ENCODE data around the gene NKX2-3. TPM values are rescaled to one million over a fixed set of nuclear protein-coding genes. Genes with fewer than 3 reads are reported as not detected.
A peak's percentile ranks its signal among the peaks of the same experiment; 100 is the strongest.

NKX2-3 gene
- total and polyA plus RNA-seq, 2 donors from 2014 or later = not detected

GRCh38 chr10:99571816-99572215 is 39.1 kb downstream of the NKX2-3 start:
- Histone ChIP-seq H3K36me3 (ENCODE audit: control insufficient read depth in 2 of 3, insufficient read depth in 3 of 3, low read length in 3 of 3) (no peaks in the 10 kb centered on the region), H3K9me3 (ENCODE audit: control insufficient read depth in 2 of 3, insufficient read depth in 1 of 3, low read length in 3 of 3) (no peaks in the 10 kb centered on the region), H3K9ac (ENCODE audit: low read length in 3 of 3) (no peak overlapping the region), H3K27me3 (ENCODE audit: control insufficient read depth, insufficient read depth, low read length) (no peaks in the 10 kb centered on the region), H3K27ac (ENCODE audit: low read depth in 2 of 2, low read length in 2 of 2) (no peak overlapping the region), H3K4me1 (ENCODE audit: control insufficient read depth in 2 of 3, insufficient read depth in 2 of 3, low read depth in 1 of 3, low read length in 3 of 3) (no peaks in the 10 kb centered on the region), H3K4me3 (ENCODE audit: low read length in 3 of 3) (no peak overlapping the region)
- TF ChIP-seq CTCF (IDR thresholded peaks at IDR 0.05; ENCODE audit: borderline replicate concordance, extremely low read depth, insufficient read depth) = no peak
- intact Hi-C loops (cut with DNase I) = no loop called here
- FAIRE-seq (no peak), DNase-seq (no peak)

- intact Hi-C loops (cut with DNase I) = no loop called here
- Histone ChIP-seq H3K27me3 (ENCODE audit: control insufficient read depth, insufficient read depth, low read length) (no peaks in the 10 kb centered on the region), H3K4me3 (ENCODE audit: low read length in 3 of 3) (no peak overlapping the region), H3K9me3 (ENCODE audit: control insufficient read depth in 2 of 3, insufficient read depth in 1 of 3, low read length in 3 of 3) (no peaks in the 10 kb centered on the region), H3K4me1 (ENCODE audit: control insufficient read depth in 2 of 3, insufficient read depth in 2 of 3, low read depth in 1 of 3, low read length in 3 of 3) (no peaks in the 10 kb centered on the region), H3K9ac (ENCODE audit: low read length in 3 of 3) (no peak overlapping the region), H3K27ac (ENCODE audit: low read depth in 2 of 2, low read length in 2 of 2) (no peak overlapping the region), H3K36me3 (ENCODE audit: control insufficient read depth in 2 of 3, insufficient read depth in 3 of 3, low read length in 3 of 3) (no peaks in the 10 kb centered on the region)
- FAIRE-seq (no peak), DNase-seq (no peak)
- TF ChIP-seq CTCF (IDR thresholded peaks at IDR 0.05; ENCODE audit: borderline replicate concordance, extremely low read depth, insufficient read depth) = no peak
These were observed 41.0 kb downstream of the NKX2-3 start for GRCh38 chr10:99573790-99574189.

GRCh38 chr10:99579971-99580370 is 47.2 kb downstream of the NKX2-3 start:
- intact Hi-C loops (cut with DNase I) = no loop called here
- Histone ChIP-seq H3K9me3 (ENCODE audit: control insufficient read depth in 2 of 3, insufficient read depth in 1 of 3, low read length in 3 of 3) (no peaks in the 10 kb centered on the region), H3K36me3 (ENCODE audit: control insufficient read depth in 2 of 3, insufficient read depth in 3 of 3, low read length in 3 of 3) (no peaks in the 10 kb centered on the region), H3K4me3 (ENCODE audit: low read length in 3 of 3) (no peak overlapping the region), H3K4me1 (ENCODE audit: control insufficient read depth in 2 of 3, insufficient read depth in 2 of 3, low read depth in 1 of 3, low read length in 3 of 3) (no peaks in the 10 kb centered on the region), H3K27me3 (ENCODE audit: control insufficient read depth, insufficient read depth, low read length) (no peaks in the 10 kb centered on the region), H3K27ac (ENCODE audit: low read depth in 2 of 2, low read length in 2 of 2) (no peak overlapping the region), H3K9ac (ENCODE audit: low read length in 3 of 3) (no peak overlapping the region)
- DNase-seq = no peak
- TF ChIP-seq CTCF (IDR thresholded peaks at IDR 0.05; ENCODE audit: borderline replicate concordance, extremely low read depth, insufficient read depth) = no peak
- FAIRE-seq = no peak

- no peaks in the 10 kb centered on the region for H3K27me3 ChIP-seq (ENCODE audit: control insufficient read depth, insufficient read depth, low read length)
- no peak for FAIRE-seq
- no peaks in the 10 kb centered on the region for H3K4me1 ChIP-seq (ENCODE audit: control insufficient read depth in 2 of 3, insufficient read depth in 2 of 3, low read depth in 1 of 3, low read length in 3 of 3)
- intact Hi-C loops (cut with DNase I) = no loop called here
- H3K9me3 ChIP-seq (ENCODE audit: control insufficient read depth in 2 of 3, insufficient read depth in 1 of 3, low read length in 3 of 3) = no peaks in the 10 kb centered on the region
- no peak overlapping the region for H3K4me3 ChIP-seq (ENCODE audit: low read length in 3 of 3)
- H3K27ac ChIP-seq (ENCODE audit: low read depth in 2 of 2, low read length in 2 of 2) = no peak overlapping the region
- no peaks in the 10 kb centered on the region for H3K36me3 ChIP-seq (ENCODE audit: control insufficient read depth in 2 of 3, insufficient read depth in 3 of 3, low read length in 3 of 3)
- H3K9ac ChIP-seq (ENCODE audit: low read length in 3 of 3) = no peak overlapping the region
- DNase-seq = peak in 1 of 5 donors; percentile 19
- TF ChIP-seq CTCF (IDR thresholded peaks at IDR 0.05; ENCODE audit: borderline replicate concordance, extremely low read depth, insufficient read depth) = no peak
These were observed 49.6 kb downstream of the NKX2-3 start for GRCh38 chr10:99582255-99582770.
